GM18499 (cell line): ENCODE measurements around the gene EGFR.

Experiments used
- ATAC-seq: cut with Tn5 transposase; IDR thresholded peaks from one replicate; pipeline ENCODE4 v1.9.1; 2021; ENCODE audit warnings: moderate number of reproducible peaks; ENCODE audit not compliant: insufficient read depth, unreplicated experiment

The EGFR gene

DNA sequence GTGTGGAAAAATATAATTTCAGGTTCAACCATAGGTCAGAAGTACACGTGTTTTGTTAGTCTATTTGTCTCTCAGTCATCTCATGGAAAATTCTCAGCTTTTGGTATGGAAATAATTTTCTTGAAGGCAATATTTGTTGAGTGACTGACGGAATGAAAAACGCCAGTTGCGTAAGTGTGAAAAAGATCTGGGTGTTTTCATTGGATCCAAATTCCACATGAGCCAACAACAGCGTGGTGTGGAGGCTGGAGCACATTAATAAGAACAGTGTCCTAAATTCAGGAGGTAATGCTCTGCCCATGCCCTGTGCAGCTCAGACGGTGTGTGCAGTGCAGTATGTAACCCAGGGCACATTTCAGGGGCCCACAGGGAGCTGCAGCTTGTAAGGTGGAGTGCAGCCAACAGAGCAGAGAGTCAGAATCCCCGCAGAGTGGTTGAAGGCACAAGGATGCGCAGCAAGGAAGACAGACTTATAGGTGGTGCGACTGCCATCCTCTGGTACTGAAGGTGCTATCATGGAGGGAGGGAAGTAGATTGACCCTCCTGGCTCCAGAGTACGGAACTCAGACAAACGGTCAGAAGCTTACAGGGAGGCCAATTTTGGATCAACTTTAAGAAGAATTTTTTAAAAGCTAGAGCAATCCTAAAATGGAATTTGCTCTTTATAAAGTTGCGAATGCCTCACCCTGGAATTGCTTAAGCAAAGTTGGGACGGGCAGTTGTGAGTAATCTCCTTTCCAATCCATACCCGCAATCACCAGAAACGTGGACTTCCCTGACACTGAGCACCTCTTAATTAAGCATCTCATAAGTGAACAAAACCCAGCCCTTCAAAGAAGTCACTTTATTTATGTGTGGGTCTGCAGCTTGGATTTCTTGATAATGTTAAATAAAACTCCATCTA lies 38.0 kb downstream of the EGFR start:
- no peak for ATAC-seq

- no peak for ATAC-seq
Measured at GRCh38 chr7:55058314-55058713, 39.5 kb downstream of the EGFR start.

DNA sequence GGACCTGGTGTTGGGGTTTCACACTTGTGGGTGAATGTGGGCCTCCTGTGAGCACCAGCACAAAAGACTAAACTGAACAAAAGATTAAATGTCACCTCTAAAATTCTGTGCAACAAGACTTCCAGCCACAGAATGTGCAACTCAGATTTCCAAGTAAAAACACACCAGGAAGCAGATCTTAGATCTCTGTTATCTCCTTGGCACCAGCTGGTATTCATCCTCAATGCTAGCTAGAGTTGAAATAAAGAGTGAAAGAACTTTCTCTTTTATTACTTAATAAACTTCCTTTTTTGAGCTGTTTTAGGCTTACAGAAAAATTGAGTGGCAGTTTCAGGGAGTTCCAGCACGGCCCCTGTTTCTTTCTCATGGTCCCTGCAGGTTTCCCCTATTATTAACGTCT lies 40.2 kb downstream of the EGFR start:
- no peak for ATAC-seq

GRCh38 chr7:55060085-55060484 lies 41.3 kb downstream of the EGFR start:
- no peak for ATAC-seq

DNA sequence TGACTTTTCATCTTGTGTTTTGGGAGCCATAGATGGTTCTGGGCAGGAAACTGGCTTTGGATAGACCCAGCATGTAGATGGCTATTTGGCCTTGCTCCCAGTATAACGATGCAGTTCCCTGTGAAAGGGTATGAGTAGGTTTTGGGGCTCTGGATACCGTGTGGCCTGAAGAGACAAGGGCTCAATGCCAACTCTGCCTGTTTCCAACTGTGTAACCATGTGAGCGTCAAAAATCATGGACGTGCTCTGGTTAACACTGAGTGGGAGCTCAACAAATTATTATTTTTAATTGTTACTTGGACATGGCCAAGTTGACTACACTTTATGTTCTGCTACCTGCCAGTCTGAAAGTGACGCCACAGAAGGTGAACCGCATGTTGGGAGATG lies 41.8 kb downstream of the EGFR start:
- no peak for ATAC-seq

DNA sequence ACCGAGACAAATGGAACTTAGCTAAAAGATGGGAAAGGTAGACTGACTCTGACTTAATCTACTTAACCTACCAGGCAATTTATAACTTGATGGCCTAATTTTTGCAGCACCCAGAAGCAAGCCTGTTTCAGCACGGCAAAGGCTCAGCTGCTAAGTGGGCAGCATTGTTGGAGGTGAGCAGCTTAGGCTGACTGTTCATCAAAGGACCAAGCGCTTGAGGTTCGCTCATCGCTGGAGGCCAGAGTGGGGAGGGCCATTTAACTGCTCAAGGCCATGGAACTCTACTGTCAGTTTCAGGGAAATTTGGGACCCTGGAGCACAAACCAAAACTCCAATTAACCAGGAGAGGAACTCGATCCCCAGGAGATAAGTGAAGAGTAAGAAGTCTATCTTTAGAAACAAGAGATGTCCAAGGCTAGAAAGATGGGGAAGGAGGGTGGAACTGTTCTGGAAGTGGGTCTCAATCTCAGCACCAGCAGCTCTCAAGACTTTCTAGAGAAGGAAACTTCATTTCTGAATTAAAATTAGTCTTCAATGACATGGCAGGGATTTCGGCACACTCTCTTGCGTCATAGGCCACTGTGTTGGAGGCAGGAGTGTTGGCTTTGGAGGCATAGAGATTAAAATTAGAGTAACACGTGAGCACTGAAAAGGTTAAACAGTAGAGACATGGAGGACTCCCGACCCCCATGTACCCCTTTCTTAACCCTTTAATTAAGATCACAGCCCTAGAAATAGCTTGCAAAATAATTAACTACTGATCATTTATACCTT lies 43.1 kb downstream of the EGFR start:
- ATAC-seq = no peak

GRCh38 chr7:55063061-55063460 lies 44.2 kb downstream of the EGFR start:
- no peak for ATAC-seq

GRCh38 chr7:55063633-55064032 lies 44.8 kb downstream of the EGFR start:
- ATAC-seq = no peak

GRCh38 chr7:55065079-55065478 lies 46.3 kb downstream of the EGFR start:
- peak; percentile 70 for ATAC-seq

DNA sequence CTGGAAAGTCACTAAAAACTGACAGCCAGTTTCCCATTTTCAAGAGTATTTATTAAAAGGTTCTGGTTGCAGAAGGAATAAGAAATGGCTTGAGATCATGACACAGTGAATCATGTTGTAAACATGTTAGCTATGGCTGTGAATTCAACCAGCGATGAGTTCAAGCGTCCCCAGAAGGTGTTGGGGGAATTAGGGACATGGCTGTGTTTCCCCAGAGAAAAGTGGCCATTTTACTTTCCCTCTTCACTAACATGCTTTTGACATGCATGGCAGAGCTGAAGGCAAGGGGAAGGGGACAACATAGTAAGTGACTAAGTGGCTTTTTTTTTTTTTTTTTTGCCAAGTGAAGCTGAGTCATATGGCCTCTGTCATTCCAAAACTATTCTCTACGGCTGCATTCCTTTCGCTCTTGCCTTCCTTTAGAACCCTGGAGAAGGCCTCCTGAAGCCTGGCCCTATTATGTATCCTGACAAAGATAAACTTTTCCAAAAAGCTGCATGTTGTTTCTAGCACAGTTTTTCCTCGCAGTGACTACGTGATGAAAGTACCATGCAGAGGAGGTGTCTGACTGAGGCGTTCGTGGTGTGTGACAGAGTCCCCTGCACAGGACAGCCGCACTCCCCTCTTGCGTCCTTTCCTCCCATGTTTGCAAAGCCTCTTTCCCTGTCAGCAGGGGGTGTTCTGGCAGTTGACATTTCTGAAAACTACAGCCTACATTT lies 46.9 kb downstream of the EGFR start:
- ATAC-seq = peak; percentile 36

- ATAC-seq = no peak
Measured at GRCh38 chr7:55066524-55066923, 47.7 kb downstream of the EGFR start.

- no peak for ATAC-seq
Measured at GRCh38 chr7:55066938-55067337, 48.1 kb downstream of the EGFR start.

GRCh38 chr7:55067748-55068147 lies 48.9 kb downstream of the EGFR start:
- no peak for ATAC-seq

GRCh38 chr7:55069271-55069792 lies 50.5 kb downstream of the EGFR start:
- ATAC-seq = no peak

DNA sequence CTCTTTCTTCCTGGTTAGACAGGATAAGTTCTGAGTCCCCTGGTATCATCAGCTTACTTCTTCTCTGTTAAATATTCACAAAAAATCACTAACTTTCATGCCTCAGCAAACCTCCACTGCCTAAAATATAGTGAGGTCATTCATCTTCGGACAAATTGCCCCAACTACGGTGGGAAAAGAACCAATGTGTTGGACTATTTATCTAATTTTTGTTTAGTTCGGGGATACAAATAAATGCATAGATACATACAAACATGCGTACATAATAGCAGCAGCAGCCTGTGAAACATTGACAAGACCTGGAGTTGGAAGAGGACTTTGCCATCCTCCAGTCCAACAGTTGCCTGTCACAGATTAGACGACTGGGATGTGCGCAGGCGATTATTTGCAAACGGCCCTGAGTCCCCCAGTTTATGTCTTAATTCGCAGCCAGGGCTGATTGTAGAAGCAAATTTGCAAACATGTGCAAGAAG lies 51.5 kb downstream of the EGFR start:
- no peak for ATAC-seq

DNA sequence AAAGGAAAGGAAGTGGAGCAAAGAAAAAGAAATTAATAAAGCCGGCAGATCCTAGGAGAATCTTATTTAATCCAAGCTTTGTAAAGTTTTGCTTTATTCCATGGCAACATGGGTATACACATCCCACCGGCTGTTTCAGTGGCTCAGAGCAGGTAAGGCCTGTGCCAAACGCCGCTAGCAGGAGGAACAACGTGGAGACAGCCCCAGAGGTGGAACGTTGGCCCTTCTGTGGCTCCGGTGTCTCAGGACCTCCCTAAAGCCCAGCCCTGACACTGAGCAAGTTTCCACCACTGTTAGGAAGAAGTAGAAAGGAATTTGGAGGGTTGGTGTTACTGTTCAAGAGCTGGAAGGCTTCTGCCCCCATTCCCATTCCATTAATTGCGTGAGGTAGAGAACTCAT lies 52.0 kb downstream of the EGFR start:
- no peak for ATAC-seq

DNA sequence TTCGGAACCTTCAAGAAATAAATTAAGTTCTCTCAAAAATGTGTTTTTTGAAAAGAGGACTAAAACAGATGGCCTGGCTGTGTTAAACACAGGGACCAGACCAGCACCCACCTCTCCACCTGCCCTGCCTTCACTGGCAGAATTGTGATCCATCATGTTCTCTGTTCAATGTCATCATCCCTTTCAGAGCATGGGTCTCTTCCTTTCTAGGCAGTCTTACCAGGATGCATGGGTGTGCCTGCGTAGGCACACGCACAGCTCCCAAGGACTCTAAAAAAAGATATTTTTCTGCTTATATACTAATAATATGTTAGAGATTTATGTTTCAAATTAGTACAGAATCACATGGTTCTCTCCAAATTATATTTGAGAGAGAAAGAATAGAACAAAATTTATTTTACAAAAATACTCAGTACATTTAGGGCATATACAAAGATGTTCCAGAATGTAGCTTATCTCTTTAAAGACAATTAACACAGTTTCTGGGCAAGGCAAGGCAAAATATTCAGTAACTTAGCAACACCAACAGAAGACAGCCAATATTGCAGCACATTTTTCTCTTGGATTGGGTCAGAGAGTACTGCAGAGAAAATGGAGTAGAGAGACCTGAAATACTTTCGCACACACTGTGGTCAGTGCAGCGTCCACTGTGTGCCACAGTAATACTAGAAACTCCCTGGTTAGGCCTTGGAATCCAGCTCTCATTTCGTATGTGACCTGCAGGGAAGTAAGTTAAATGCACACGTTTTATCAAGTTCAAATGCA lies 52.8 kb downstream of the EGFR start:
- no peak for ATAC-seq

DNA sequence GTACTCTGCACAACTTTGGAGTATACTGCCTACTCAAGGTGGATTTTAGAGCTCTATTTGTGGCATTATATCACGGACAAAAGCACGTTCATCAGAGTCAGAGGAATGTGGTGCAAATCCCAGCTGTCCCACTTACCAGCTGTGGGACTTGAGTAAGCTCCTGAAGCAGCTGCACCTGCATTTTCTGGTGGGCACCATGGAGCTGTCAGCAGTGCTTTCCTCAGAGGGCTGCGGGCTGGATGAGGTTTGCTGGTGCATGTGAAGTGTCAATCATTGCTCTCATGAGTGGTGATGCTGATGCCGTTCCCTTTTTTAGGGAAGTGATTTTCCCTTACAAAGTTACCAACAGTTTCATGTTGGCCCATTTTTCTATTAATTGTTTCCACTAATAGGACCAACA lies 53.4 kb downstream of the EGFR start:
- no peak for ATAC-seq

DNA sequence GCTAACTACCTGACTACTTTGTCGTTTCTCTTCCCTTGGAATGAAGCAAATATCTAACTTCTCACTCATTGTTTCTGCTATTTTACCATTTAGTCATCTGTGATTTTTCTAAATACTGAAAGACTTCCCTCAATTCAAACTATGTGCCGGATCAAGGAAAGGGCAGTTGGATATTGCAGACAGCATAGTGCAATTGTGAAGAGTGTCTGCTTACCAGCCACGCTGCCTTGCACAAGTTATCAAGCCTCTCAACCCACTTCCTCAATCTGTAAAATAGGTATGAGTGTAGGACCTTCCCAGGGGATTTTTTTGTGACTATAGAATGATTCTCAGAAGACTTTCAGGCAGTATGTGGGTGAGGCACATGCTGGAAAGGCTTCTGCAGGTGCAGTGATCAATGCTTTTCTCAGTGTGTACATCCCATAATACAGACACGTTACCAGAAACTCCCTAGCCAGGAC lies 54.3 kb downstream of the EGFR start:
- ATAC-seq = peak; percentile 73
